RKO (cell line): ENCODE results near the gene LSMEM2.
A peak's percentile ranks its signal among the peaks of the same experiment; 100 is the strongest.
"Not testable (repeated sequence)": the region's sequence is repeated elsewhere in the genome, so short reads cannot be mapped to it uniquely, and the experiment has no call there.

Experiments used
- DNase-seq: peaks from one replicate; pipeline ENCODE4 v3.0.0-alpha.2; 2016; ENCODE audit warnings: low spot score

LSMEM2 gene

DNA sequence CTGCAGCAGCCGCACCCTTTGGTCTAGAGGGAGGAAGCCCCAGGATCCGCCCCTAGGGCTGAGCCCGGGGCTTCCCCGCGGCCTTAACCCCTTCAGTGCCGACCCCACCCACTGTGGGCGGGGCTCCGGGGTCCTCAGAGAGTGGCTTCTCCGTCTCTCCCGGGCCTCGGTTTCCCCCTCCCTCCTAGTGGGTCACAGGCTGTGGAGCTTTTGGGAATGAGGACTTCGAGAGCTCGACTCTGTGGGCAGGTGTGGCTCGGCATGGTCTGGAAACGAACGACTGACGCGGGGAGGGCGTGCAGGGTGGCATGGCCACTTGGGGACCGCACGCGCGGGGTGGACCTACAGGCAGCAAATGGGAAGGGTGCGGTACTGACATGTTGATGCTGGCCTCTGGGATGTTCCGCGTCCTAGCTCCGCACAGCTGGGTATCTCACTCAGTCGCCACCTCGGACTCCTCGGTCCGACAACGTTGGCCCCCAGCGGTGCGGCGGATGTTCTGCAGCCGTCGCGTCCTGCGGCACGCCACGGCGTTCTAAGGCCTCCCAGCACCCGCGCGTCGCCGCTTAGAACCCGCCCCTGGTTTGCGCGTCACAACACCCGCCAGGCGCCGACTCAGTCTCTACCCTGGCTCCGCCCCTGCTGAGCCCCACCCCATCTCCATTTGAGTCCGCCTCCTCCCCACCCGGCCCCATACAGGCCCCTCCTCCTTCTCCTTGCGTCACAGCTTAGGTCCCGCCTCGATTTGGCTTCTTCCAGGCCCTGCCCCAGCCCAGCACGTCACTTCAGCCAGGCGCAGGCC is 20.1 kb downstream of the LSMEM2 start, which contains the start of the genes HYAL3 and NAA80:
Gene HYAL3, minus strand, starts transcription at position 570 of the 802 bp plus-strand sequence. CDS start 3,803 bp downstream, outside the sequence.
Gene NAA80, minus strand, starts transcription at position 570 of the 802 bp plus-strand sequence. CDS start 1,942 bp downstream, outside the sequence.
- peak; percentile 99 for DNase-seq

DNA sequence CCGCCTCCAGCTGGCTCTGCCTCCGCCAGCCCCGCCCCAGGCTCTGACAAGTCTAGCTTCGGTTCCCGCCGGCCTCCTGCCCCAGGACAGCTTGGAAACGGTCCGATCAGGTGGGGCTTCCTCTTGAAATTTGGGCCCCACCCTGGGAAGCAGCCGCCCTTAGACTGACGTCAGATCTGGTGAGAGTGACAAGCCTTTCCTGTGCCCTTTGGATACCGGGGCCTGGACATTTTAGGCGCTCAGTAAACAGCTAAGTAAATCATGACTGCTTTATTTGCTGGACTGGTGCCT is 20.7 kb downstream of the LSMEM2 start:
- no peak for DNase-seq

DNA sequence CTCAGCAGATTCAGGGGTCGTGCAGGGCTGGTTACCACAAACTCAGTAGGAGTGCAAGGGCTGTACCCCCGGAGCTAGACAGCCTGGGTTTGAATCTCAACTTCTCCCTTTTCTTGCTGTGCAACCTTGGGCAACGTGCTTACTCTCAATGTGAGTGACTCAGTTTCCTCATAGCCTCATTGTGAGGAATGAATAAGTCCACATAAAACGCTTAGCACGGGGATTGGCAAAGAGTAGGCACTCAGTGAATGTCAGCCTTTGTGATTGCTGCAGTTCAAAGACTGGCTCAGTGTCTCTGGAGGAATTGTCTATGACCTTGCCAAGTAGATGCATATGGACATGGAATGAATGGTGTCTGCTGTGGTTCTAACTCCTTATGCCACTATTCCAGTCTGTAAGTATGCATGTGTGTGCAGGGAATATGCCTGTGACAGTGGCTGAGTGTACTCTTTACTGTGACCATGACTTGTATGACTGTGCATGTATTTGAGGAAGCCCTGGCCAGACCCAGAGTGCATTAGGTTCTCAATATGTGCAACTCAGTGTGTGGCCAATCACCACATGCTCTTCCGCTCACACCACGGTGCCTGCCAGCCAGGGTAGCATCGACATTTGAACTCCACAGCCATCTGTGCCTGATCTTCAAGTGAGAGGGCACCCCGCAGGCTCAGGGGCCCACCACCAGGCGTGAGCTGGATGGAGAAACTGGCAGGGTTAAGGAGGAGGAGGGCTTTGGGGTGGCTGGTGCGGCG is 21.2 kb downstream of the LSMEM2 start:
- DNase-seq: peak; percentile 80

DNA sequence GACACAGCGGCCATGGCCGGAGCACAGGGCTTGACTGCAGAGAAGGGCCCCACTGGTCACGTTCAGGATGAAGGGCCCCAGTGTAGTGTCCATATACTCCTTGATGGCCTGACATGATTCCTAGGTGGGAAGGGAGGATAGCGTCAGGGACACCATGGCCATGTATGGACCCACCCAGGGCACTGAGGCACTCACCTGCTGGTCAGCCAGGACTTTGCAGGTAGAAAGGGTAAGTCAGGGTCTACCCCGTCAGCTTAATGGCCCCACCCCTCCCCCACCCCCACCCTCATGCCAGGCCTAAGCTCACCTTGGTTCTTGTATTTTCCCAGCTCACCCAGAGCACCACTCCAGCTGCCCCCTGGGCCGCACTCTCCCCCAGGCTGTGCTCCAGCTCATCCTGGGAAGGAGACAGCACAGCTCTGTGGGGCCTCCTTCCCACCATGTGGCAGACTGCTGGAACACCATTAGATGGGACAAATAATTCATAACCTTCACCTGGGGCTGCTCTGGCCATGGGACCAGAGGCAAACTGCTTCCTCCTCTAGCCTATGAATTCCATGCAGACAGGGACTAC is 21.9 kb downstream of the LSMEM2 start:
- DNase-seq: no peak

DNA sequence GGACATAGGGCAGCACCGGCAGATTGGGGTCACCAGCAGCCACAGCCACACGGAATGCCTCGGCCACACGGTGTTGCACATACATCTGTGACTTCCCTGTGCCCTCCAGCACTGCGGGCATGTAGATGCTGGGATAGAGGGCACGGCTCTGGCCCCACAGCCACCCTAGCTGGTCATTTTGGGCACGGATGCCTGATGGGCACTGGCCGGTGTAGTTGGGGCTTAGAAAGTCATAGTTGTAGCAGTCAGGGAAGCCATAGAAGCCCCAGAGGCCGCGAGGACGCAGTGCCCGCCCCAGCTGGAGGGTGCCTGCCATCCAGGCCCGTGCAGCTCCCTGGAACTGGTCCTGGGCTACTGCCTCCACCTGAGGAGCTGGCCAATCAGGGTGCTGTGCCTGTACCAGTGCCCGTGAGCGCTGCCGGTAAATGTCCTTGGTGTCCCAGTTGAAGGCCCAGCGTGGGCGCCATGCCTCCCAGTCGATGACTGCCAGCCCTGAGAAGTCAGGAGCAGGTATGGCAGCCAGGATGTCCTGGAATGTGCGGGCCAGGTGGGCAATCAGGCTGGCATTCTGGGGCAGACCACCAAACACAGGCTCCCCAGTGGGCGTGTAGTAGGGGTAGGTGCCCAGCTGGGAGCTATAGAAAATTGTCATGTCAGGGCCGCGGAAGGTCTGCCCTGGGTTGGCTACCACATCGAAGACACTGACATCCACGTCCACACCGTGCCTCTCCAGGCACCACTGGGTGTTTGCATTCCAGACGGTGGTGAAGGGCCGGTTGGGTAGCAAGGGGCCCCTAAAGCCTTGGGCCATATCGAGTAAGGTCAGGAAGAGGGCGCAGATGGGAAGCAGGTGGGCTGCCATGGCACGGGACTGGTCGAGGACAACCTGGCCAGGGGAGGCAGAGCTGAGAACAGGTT is 23.5 kb downstream of the LSMEM2 start:
- no peak for DNase-seq

DNA sequence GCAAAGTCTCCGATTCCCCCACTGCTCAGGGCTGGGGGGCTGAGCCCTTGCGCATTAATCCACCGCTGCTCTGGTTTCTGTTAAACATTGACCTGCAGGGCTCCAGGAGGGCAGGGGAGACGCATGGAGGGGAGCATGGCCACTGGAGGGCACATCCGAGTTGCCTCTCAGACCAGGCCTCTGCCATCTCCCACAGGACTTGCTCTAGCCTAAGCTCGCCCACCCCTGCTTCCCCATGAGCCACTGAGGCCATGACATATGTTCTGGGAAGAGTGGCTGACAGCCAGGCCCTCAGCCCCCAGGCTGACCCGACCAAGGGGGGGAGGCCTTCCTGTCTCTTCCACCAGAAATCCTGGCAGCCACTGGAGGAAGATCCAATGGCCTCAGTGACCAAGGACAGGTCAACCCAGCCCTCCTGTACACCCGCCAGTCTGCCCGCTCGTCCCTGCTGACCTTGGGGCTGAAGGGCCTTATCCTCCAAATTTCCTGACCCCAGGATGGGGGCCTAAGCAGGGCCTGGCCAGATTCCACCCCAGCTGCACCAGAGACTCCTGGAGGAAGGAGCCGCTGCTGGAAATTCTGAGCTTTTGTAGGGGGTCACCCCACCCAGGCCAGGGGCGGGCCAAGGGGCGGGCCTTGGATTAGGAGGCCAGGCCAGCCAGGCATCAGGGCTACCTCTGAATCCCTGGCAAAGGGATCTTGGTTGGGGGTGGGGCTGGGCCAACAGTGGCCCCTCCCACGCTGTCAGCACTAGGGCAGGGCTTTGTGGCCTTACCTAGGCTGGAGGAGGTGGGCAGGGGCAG is 24.3 kb downstream of the LSMEM2 start, which contains the start of gene HYAL1:
Gene HYAL1, minus strand, starts transcription at position 562 of the 803 bp plus-strand sequence. CDS start 618 bp downstream, outside the sequence.
- DNase-seq: no peak

DNA sequence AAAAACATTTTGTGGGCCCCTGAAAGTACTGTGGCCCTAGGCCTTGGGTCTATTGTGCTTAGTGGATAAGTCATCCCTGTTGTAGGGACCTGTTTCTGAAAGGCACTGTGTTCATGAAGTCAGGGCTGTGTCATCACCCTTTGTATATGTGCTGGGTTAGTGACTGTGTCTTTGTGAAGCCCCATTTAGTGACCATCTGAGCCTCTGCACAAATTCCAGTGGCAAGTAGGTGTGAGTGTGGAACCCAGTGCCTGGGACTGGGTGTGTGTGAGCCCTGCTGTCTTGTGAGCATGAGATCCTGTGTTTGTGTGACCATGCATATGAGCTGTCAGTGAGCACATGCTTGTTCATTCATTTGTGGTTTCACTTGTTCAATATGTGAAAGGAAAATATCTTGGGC is 25.7 kb downstream of the LSMEM2 start:
- peak; percentile 54 for DNase-seq

DNA sequence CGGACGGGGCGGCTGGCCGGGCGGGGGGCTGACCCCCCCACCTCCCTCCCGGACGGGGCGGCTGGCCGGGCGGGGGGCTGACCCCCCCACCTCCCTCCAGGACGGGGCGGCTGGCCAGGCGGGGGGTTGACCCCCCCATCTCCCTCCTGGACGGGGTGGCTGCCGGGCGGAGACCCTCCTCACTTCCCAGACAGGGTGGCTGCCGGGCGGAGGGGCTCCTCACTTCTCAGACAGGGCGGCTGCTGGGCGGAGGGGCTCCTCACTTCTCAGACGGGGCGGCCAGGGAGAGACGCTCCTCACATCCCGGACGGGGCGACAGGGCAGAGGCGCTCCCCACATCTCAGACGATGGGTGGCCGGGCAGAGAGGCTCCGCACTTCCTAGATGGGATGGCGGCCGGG is 33.2 kb downstream of the LSMEM2 start:
- not testable (repeated sequence) for DNase-seq

DNA sequence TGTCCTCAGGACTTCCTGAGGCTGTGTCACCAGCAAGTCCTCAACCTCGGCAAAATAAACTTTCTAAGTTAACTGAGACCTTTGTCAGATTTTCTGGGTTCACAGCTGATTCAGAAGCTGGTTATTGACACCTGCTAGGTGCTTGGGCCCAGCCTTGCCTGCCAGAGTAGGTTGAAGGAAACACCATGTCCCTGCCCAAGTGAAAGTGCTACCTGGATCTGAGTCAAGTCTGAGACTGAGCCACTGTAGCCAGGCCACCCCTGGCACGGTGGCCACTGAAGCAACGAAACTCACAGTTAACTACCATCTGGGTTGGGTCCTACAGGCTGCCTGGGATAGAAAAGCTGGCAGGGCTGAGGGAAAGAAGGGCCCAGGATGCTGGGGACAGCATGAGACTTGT is 35.5 kb downstream of the LSMEM2 start:
- DNase-seq: no peak

DNA sequence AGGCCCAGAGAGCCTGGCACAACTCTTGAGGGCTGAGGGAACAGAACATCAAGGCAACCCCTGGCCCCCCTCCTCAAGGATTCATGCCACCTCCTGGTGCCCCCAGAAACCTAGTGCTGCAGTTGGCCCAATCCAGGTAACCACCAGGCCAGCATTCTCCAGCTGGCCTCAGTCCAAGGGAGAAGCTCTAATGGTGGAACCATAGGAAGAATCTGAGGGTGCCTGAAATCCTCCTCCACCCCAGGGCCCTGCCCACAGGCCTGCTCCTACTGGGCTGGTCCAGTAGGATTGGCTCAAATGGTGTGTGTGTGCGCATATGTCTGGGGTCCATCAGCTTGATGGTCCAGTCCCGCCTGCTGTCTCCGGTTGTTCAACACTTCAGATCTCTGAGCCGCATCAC is 35.9 kb downstream of the LSMEM2 start:
- DNase-seq: no peak

DNA sequence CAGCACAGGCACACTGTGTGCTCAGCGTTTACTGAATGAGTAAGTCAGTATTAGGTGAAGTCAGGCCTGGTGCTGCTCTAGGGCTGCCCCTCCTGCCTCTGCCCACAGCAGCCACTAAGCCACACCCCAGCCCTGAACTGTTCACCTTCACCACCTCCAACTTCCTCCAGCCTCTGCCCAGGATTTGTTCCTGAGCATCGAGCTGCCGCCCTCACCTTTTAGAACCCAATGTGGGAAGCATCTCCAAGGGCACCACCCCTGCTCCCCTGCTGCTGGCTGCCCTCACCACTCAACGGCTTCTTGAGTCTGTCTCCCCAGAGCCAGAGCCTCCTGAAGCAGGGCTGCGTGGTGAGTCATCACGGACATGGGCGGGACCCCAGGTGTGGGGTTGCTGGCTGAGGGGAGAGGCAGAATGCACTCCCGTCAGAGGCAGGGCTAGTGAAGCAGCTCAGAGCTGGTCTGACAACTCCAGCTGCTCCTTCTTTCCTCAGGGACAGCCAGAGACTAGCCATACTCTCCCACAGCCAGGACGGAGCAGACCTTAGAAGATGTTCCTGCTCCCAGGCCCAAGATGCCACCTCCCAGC is 37.9 kb downstream of the LSMEM2 start:
- DNase-seq: no peak

DNA sequence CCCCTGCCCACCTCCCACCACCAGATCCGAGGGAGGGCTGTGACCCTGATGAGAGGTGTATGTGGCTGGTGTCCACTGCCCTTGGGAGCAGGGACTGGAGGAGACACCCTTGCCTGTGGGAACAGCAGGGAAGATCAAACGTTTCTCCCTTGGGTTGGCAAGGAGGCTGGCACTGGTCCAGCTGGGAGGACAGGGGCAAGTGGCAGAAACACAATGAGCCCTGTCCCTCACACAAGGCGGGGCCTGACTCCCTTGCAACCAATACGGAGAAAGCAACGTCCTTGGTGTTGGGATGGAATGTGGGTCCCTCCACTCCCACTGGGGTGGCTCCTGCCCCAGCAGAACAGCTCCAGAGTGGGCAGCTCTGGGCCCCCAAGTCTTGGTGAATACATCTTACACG is 38.4 kb downstream of the LSMEM2 start:
- no peak for DNase-seq

DNA sequence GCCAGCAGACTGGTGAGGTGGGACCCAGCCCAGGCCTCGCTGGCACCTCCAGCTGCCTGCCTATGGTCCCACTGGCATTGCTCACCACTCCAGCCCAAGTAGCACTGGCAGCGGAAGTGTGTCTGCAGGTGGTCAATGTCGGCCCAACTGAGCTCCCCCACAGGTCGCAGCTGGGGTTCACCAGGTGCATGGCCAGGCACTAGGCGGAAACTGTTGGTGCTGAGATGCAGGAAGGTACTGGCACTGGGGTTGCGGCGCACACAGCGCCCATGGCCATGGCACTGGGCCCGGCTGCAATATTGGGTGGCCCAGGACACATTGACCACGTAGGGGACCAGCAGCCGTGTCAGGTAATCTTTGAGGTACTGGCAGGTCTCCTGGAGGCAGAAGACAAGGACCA is 39.3 kb downstream of the LSMEM2 start:
- DNase-seq: no peak

DNA sequence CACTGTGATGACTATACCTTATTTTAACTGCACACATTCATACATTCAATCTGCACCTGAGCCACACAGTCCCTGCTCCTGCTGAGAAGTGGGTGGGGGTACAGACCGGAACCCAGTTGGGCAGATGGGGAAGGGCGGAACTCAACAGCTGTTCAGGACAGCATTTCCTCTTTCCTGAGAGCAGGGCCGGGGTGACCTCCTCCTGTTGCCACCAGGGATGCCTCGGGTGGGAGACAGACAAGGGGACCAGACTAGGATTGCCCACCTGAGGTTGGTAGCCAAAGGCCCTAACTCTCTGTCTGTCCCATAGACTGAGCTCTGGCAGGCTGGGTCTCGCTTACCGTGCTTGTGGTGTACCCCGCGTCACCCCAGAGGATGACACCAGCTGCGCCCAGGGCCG is 39.7 kb downstream of the LSMEM2 start:
- no peak for DNase-seq

DNA sequence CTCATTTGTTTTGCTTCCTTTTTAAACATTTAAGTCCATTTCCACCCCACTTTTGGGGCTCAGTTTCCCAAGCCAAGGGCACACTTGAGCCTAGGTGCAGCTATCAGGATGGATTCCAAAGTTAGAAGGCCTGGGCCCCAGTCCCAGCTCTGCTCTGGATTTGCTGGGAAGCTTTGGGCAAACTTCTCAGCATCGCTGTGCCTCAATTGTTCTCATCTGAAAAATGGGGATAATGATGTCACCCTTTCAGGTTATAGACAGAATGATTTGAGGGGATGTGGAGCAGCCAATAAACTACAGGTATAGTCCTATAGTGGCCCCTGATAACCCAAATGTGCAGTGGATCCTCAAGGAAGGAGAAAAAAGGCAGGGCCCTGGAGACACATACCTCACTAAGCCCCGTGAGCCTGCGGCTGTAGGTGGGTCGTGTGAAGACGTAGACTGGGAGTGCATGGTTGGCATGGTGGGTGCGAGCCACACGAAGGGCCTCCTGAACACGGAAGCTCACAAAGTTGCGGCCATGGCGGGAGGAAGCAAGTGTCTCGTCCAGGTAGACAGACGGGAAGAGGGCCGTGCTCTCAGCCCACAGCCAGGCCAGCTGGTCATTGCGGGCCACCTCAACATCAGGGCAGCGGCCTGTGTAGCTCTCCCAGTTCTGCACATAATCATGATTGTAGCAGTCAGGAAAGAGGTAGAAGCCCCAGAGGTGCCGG is 40.5 kb downstream of the LSMEM2 start:
- DNase-seq: no peak

DNA sequence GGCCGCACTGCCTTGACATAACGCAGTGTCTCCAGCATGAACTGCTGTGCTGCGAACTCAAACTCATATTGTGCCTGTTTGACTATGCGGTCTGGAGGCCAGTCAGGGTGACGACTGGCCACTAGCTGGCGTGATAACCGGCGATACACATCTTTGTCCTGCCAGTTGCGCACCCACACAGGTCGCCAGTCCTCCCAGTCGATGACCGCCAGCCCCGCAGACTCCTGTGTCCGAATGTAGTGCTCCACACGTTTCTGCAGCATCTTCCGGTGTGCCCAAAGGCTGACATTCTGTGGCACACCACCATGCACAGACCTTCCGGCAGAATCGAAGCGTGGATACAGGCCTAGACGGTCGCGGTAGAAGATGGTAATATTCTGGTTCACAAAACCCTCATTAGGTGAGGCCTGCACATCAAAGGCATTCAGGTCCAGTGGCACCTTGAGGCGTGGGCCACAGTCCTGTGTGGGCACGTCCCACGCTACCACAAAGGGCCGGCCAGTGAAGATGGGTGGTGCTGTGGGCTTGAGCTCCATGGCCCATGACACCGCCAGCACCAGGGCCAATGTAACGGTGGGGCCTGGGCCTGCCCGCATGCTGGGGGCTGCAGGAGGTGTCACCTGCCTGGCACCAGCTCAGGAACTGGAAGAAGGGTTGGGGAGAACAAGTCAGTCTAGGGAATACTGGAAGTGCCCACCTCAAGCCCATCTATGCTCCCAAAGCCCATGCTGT is 41.2 kb downstream of the LSMEM2 start:
- DNase-seq: no peak

DNA sequence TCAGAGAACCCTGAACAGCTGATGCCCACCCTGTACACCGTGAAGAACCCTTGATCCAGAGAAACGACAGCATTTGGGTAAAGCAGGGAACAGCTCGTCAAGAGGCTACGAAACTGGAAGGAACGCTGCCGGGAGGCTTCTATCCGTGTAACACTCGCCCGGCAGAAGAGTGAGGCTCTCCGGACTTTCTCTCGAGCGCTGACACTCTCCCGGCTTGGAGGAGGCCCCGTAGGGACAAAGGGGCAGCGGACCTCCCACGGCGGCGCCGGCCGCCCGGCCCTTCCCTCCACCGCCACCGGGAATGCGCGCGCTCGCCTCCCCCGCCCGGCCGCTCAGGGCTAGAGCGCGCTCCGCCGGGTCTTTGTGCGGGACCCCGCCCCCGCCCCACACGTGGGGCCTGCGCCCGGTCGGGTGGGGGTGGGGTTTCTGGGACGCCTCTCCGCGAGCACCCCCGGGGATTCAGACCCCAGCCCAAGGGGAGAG is 42.0 kb downstream of the LSMEM2 start:
- DNase-seq: peak; percentile 68

DNA sequence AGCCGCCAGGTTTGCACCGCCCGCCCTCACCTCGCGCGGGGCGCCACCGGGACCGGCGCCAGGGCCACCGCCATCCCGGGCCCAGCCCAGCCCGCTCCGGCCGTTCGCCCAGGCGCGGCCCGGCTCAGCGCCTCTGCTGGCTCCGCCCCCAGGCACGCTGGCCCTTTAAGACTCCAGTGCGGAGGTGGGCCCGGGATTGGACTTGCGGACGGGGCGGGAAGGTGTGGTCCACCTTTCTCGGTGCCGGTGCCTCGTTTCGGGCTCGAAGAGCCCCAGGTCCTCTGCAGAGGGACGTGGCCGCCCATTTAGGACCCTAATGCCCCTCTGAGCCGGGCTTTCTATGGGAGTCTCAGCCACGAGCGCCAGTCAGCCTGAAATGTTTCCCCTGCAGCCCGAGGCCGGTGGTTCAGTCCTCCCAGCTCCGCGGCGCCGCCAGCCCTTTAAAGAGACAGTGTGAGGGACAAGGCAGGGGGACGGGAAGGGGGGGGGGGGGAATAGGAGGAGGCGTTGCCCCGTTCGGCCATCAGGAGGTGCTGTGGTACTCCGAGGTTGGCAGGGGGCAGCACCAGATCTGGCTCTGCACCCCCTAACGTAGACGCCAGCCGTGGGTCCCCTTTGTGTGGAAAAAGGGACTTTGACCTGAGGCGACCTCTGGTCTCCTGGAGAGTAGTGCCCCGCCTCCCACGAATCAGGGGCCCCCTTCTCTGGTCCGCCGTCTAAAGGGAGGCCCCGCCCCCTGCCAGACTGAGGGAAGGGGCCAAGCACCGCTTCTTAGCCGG is 42.6 kb downstream of the LSMEM2 start:
- peak; percentile 91 for DNase-seq

DNA sequence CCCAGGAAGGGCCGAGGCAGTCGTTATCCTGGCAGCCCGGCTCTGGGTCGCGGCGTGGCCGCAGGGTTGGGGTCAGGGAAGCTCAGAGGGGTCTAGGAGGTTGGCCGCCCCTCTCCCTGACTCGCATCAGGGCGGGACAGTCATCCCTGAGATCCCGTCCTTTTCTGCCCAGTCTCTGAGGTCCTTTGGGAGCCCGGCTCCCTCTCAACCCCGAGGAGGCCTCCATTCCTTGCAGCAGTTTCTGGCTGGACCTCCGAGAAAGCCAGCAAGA is 43.2 kb downstream of the LSMEM2 start:
- DNase-seq: no peak
